ENCODE data around the gene ERBB2.

DNA sequence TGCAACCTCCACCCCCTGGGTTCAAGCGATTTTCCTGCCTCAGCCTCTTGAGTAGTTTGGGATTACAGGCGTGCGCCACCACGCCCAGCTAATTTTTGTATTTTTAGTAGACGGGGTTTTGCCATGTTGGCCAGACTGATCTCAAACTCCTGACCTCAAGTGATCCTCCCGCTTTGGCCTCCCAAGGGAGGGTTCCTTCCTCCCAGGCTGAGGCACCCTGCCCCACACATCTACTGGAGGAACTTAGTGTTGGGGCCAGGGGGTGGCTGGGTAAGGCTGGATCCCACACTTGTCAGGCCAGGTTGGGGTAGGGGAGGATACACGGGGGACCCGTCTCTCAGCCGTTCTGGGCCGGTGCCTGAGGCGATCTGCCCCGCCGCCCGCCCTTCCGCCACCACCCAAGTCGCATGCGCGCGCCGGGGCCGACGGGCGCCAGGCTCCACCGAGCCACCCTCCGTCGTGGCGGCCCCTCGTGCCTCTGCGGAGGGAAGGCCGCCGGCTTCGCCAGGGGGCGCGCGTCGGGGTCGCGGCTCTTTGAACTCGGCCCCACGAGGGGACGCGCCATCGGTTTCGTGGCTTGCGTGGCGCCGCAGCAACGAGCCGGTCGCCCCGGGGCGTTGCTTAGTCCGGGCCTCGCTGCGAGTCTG is 53.8 kb downstream of the ERBB2 start:
- TF ChIP-seq, protein P1, sequence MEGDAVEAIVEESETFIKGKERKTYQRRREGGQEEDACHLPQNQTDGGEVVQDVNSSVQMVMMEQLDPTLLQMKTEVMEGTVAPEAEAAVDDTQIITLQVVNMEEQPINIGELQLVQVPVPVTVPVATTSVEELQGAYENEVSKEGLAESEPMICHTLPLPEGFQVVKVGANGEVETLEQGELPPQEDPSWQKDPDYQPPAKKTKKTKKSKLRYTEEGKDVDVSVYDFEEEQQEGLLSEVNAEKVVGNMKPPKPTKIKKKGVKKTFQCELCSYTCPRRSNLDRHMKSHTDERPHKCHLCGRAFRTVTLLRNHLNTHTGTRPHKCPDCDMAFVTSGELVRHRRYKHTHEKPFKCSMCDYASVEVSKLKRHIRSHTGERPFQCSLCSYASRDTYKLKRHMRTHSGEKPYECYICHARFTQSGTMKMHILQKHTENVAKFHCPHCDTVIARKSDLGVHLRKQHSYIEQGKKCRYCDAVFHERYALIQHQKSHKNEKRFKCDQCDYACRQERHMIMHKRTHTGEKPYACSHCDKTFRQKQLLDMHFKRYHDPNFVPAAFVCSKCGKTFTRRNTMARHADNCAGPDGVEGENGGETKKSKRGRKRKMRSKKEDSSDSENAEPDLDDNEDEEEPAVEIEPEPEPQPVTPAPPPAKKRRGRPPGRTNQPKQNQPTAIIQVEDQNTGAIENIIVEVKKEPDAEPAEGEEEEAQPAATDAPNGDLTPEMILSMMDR (IDR thresholded peaks at IDR 0.05; ENCODE audit: low read length), result no peak
- no peak for TF ChIP-seq EZH2phosphoT487 (IDR thresholded peaks at IDR 0.05; ENCODE audit: low read length)
